ENCODE results near the gene PHC1. TPM values are rescaled to one million over a fixed set of nuclear protein-coding genes. Genes with fewer than 3 reads are reported as not detected.
"Not testable (repeated sequence)": the region's sequence is repeated elsewhere in the genome, so short reads cannot be mapped to it uniquely, and the experiment has no call there.

Gene PHC1
- total RNA-seq, 2 experiments from 2014 or later: 20.3 to 21.6 TPM

DNA sequence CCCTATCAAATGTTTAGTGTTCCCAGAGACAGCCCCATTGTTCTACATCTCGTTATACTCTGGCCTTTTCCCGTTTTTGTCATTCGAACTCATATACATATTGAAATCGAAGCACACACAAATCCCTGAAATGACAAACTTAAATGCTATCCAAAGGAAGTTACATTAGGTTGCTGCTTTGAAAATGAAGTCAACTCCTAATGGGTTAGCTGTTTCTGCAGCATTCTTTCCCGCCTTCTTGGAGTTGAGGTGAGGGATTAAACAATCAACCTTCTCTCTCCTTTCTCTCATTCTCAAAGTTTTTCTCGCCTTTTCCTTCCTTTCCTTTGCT lies 642 bp upstream of the PHC1 start:
- Mint-ChIP-seq H3K4me3 (peak overlapping the region; percentile 77), H3K9me3 (no peaks in the 10 kb centered on the region), H3K36me3 (ENCODE audit: low read depth) (no peaks in the 10 kb centered on the region), H3K27me3 (no peaks in the 10 kb centered on the region), H3K4me1 (ENCODE audit: low read depth) (peaks cover 14% of the 10 kb centered on the region), H3K27ac (peak overlapping the region; percentile 85)
- no peak for ATAC-seq
- ChIA-PET CTCF (interaction anchor here (0.8 to 8.8 kb wide), 9 partner anchors 23 to 264 kb away, joined by 3 to 64 read pairs (median 8); partner anchors contain the start of gene M6PR), POLR2A (interaction anchor here (1.2 kb wide), 1 partner anchor 136 kb away, joined by 3 read pairs; no protein-coding TSS in a partner anchor)
- no peak for TF ChIP-seq CTCF (IDR thresholded peaks at IDR 0.05)
- intact Hi-C loops (cut with micrococcal nuclease): loop anchor here (2.0 kb wide), 1 partner anchor 35 kb away; the partner anchor contains the start of gene M6PR
- DNase-seq: no peak

DNA sequence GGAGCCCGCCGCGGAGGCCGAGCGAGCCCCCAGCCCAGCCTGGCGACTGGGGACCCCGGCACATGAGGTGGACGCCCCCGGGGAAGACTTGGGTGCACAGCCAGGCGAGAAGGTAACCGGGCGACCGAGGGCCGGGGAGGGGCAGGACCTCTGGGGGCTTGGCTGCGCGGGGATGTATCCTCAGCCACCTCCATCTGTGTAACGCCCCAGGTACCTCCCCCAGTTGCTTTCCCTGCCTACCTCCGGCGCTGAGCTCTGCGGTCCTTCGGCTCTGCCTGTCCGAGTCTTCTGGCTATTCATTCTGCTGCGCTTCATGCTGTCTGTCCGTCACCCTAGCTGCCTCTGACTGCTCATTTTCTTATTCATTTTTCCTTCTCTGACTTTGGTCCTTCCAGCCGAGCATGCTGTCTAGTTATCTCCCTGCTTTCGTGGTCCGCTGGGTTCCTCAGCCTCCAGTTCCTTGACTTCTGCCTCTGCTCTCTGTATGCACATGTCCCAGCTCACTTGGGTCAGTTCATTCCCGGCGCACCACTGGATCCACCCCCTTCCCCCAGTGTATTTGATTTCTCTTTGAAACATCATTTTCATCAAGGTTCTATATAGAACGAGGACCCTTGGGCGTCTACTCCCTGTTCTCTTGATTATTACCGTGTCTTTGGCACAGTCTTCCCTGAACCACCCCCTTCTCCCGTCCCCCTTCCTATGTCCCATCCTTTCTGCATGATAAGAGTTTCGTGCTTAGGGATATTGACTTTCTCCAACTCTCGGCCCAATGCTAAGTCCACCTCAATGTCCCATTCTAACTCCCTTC lies 612 bp downstream of the PHC1 start:
- ATAC-seq (peak; percentile 85), DNase-seq (peak; percentile 68)
- Mint-ChIP-seq H3K9me3 (no peaks in the 10 kb centered on the region), H3K27me3 (no peaks in the 10 kb centered on the region), H3K4me1 (ENCODE audit: low read depth) (peaks cover 14% of the 10 kb centered on the region), H3K4me3 (no peak overlapping the region), H3K36me3 (ENCODE audit: low read depth) (no peaks in the 10 kb centered on the region), H3K27ac (no peak overlapping the region)
- intact Hi-C loops (cut with micrococcal nuclease): loop anchor here (2.0 kb wide), 1 partner anchor 34 kb away; the partner anchor contains the start of gene M6PR
- POLR2A ChIA-PET: interaction anchor here (1.1 to 1.3 kb wide), 3 partner anchors 32 to 134 kb away, joined by 3 to 4 read pairs (median 3); no protein-coding TSS in a partner anchor
- TF ChIP-seq CTCF (IDR thresholded peaks at IDR 0.05): no peak
- CTCF ChIA-PET: interaction anchor here (0.9 to 8.8 kb wide), 11 partner anchors 24 to 234 kb away, joined by 3 to 64 read pairs (median 6); partner anchors contain the start of gene M6PR

DNA sequence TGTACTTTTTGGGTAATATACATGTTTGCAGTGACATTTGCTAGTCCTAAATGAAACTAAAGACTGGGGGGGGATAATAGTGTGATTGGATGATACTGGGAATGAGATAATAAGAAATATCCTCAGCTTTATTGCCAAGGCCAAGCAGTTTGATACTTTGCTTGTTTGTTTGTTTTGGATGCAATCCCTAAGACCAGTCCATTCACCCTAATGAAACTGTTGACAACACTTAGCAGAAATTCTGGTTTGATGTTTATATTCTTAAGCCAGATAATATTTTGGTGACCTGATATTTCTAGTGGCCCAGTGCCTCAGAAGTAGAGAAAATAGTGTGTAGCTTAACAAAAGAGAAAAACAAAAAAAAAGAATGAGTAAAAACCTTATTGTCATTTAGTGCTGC lies 1.8 kb downstream of the PHC1 start:
- no peak for ATAC-seq
- Mint-ChIP-seq H3K27ac (no peak overlapping the region), H3K4me1 (ENCODE audit: low read depth) (peaks cover 12% of the 10 kb centered on the region), H3K36me3 (ENCODE audit: low read depth) (no peaks in the 10 kb centered on the region), H3K9me3 (no peaks in the 10 kb centered on the region), H3K27me3 (no peaks in the 10 kb centered on the region), H3K4me3 (no peak overlapping the region)
- intact Hi-C loops (cut with micrococcal nuclease): no loop called here
- no peak for TF ChIP-seq CTCF (IDR thresholded peaks at IDR 0.05)
- no peak for DNase-seq
- ChIA-PET CTCF (interaction anchor here (1.1 to 8.8 kb wide), 7 partner anchors 25 to 372 kb away, joined by 3 to 64 read pairs (median 11); partner anchors contain the start of gene M6PR), POLR2A (interaction anchor here (0.7 to 1.5 kb wide), 3 partner anchors 30 to 134 kb away, joined by 3 read pairs; no protein-coding TSS in a partner anchor)

GRCh38 chr12:8917031-8917430 lies 2.7 kb downstream of the PHC1 start:
- intact Hi-C loops (cut with micrococcal nuclease): no loop called here
- CTCF ChIA-PET: interaction anchor here (1.1 to 8.8 kb wide), 6 partner anchors 27 to 132 kb away, joined by 3 to 64 read pairs (median 8); partner anchors contain the start of gene M6PR
- TF ChIP-seq CTCF (IDR thresholded peaks at IDR 0.05): no peak
- no peaks in the 10 kb centered on the region for H3K27me3 Mint-ChIP-seq
- H3K4me1 Mint-ChIP-seq (ENCODE audit: low read depth): peaks cover 9% of the 10 kb centered on the region
- H3K9me3 Mint-ChIP-seq: no peaks in the 10 kb centered on the region
- peaks cover 4% of the 10 kb centered on the region for H3K36me3 Mint-ChIP-seq (ENCODE audit: low read depth)
- POLR2A ChIA-PET: interaction anchor here (0.7 to 1.5 kb wide), 2 partner anchors 30 to 133 kb away, joined by 3 read pairs; no protein-coding TSS in a partner anchor
- H3K27ac Mint-ChIP-seq: no peak overlapping the region
- DNase-seq (no peak), ATAC-seq (no peak)
- H3K4me3 Mint-ChIP-seq: no peak overlapping the region

DNA sequence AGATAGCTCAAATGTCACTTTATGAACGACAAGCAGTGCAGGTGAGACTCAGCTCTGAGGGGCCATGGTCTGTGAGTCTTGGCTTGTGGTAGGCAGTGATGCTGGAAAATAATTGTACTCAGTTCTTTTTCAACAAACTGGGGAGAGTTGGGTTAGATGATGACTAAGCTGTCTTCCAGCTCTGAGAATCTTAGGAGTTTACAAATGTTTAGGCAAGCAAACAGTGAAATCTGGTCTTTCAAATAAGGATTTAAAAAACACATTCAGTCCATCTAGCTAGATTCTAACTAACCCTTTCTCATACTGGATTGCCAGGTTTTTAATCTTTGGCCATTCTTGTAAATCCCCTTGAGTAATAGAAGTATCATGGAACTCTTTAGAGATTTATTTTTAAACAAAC lies 3.4 kb downstream of the PHC1 start:
- no peak for ATAC-seq
- POLR2A ChIA-PET: no interaction called here
- Mint-ChIP-seq H3K4me1 (ENCODE audit: low read depth) (peaks cover 9% of the 10 kb centered on the region), H3K27me3 (no peaks in the 10 kb centered on the region), H3K9me3 (no peaks in the 10 kb centered on the region), H3K36me3 (ENCODE audit: low read depth) (peaks cover 4% of the 10 kb centered on the region), H3K27ac (no peak overlapping the region), H3K4me3 (no peak overlapping the region)
- DNase-seq: no peak
- intact Hi-C loops (cut with micrococcal nuclease): no loop called here
- no peak for TF ChIP-seq CTCF (IDR thresholded peaks at IDR 0.05)
- CTCF ChIA-PET: interaction anchor here (1.3 to 8.8 kb wide), 4 partner anchors 27 to 132 kb away, joined by 3 to 64 read pairs (median 8); no protein-coding TSS in a partner anchor

DNA sequence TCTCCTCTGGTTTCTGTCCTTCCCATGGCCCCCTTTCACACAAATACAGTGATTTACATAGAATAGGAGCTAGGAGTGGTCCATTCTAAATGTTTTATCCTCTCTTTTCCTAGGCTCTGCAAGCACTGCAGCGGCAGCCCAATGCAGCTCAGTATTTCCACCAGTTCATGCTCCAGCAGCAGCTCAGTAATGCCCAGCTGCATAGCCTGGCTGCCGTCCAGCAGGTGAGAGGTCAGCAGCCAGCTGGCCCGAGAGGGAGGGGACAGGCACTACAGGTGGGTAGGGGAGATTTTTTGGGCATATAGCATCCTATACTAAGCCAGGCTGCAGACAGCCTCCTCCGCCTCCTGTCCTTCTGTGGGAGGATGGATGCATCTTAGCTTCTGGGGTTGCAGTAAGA lies 5.3 kb downstream of the PHC1 start:
- CTCF ChIA-PET: interaction anchor here (1.3 to 8.8 kb wide), 4 partner anchors 29 to 130 kb away, joined by 4 to 64 read pairs (median 6); partner anchors contain the start of gene M6PR
- POLR2A ChIA-PET; H3K4me1 Mint-ChIP-seq (ENCODE audit: low read depth); H3K36me3 Mint-ChIP-seq (ENCODE audit: low read depth); intact Hi-C loops (cut with micrococcal nuclease); H3K4me3 Mint-ChIP-seq; H3K27me3 Mint-ChIP-seq; DNase-seq; H3K27ac Mint-ChIP-seq; ATAC-seq; H3K9me3 Mint-ChIP-seq: not testable (repeated sequence)

Data from activated CD8-positive, alpha-beta T cell treated with anti-CD3 and anti-CD28 coated beads for 36 hours (primary cell).